MM.1S (cell line): ENCODE results near the gene FBXO42.

ENCODE experiments used
- DNase-seq: peaks from one replicate; pipeline ENCODE4 v3.0.0-alpha.2; 2015
- H2AFZ ChIP-seq: fragments of 300-600 bp; sonication (generic); 2 replicates; pipeline ENCODE4 v1.6.0; 2016; ENCODE audit warnings: antibody characterized with exemption, low read length
- H3F3A ChIP-seq: fragments of 300-600 bp; sonication (generic); 2 replicates; pipeline ENCODE4 v1.6.1; 2016; ENCODE audit warnings: mild to moderate bottlenecking, antibody characterized with exemption, low read length, moderate library complexity, mixed read lengths; ENCODE audit not compliant: insufficient read depth
- H3K27ac ChIP-seq: fragments of 300-600 bp; sonication (generic); 2 replicates; pipeline ENCODE4 v1.5.1; 2016; ENCODE audit warnings: mild to moderate bottlenecking, low read length
- H3K27me3 ChIP-seq: fragments of 300-600 bp; sonication (generic); replicated peaks from 2 replicates; pipeline ENCODE4 v1.6.0; 2016; ENCODE audit warnings: low read length; ENCODE audit not compliant: insufficient read depth
- H3K36me3 ChIP-seq: fragments of 300-600 bp; sonication (generic); replicated peaks from 2 replicates; pipeline ENCODE4 v1.6.1; 2016; ENCODE audit warnings: mild to moderate bottlenecking, low read length, mixed read lengths; ENCODE audit not compliant: insufficient read depth
- H3K4me1 ChIP-seq: fragments of 300-600 bp; sonication (generic); 2 replicates; pipeline ENCODE4 v1.6.1; 2016; ENCODE audit warnings: low read length, mixed read lengths
- H3K4me2 ChIP-seq: fragments of 300-600 bp; sonication (generic); 2 replicates; pipeline ENCODE4 v1.6.0; 2016; ENCODE audit warnings: low read depth, low read length
- H3K4me3 ChIP-seq: fragments of 300-600 bp; sonication (generic); 2 replicates; pipeline ENCODE4 v1.5.1; 2016; ENCODE audit warnings: low read length, mixed read lengths
- H3K79me2 ChIP-seq: fragments of 300-600 bp; sonication (generic); 2 replicates; pipeline ENCODE4 v1.6.1; 2016; ENCODE audit warnings: mixed run types, low read length, mixed read lengths
- H3K9ac ChIP-seq: fragments of 300-600 bp; sonication (generic); 2 replicates; pipeline ENCODE4 v1.6.1; 2016; ENCODE audit warnings: low read length, mixed read lengths
- H3K9me2 ChIP-seq: fragments of 300-600 bp; sonication (generic); replicated peaks from 2 replicates; pipeline ENCODE4 v1.6.1; 2016; ENCODE audit warnings: mild to moderate bottlenecking, low read length, mixed read lengths; ENCODE audit not compliant: insufficient read depth
- H3K9me3 ChIP-seq: fragments of 300-600 bp; sonication (generic); replicated peaks from 2 replicates; pipeline ENCODE4 v1.6.1; 2016; ENCODE audit warnings: mild to moderate bottlenecking, low read length, mixed read lengths; ENCODE audit not compliant: insufficient read depth
- H4K20me1 ChIP-seq: fragments of 300-600 bp; sonication (generic); 2 replicates; pipeline ENCODE4 v1.6.1; 2016; ENCODE audit warnings: mild to moderate bottlenecking, low read length, moderate library complexity, mixed read lengths; ENCODE audit not compliant: insufficient read depth
- EZH2 ChIP-seq: fragments of 300-600 bp; sonication (generic); optimal IDR thresholded peaks from 2 replicates; pipeline ENCODE3; 2017; ENCODE audit warnings: low read depth, mild to moderate bottlenecking, antibody characterized with exemption, low read length, mixed read lengths
- EZH2phosphoT487 ChIP-seq: fragments of 300-600 bp; sonication (generic); IDR thresholded peaks from 2 replicates; pipeline ENCODE4 v1.6.1; 2018; ENCODE audit warnings: antibody characterized with exemption, low read length
- TF ChIP-seq, protein P1 (sequence below): fragments of 300-600 bp; sonication (generic); IDR thresholded peaks from 2 replicates; pipeline ENCODE4 v1.5.1; 2016; ENCODE audit warnings: antibody characterized with exemption, low read length, mixed read lengths

FBXO42 gene

DNA sequence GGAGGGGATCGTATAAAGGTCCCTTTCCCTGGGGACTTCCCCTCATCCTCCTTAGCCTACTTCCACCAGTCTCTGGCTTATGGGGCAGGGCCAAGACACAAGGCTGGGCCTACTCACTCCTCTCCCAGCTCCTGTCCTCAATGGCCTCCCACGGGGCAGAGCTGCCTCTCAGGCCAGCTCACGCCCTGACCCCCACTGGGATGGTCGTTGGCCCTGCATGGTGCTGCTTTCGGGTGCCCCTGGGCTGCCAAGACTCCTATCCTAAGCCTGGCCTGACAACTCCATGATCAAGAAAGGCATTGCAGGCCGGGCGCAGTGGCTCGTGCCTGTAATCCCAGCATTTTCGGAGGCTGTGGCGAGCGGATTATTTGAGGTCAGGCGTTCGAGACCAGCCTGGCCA is 121.5 kb downstream of the FBXO42 start:
- Histone ChIP-seq H3K9ac (no peak overlapping the region), H3K4me2 (no peak overlapping the region), H3K9me2 (no peaks in the 10 kb centered on the region), H2AFZ (no peak overlapping the region), H3K4me3 (no peak overlapping the region), H3K27ac (no peak overlapping the region), H3K4me1 (no peaks in the 10 kb centered on the region), H3K27me3 (no peaks in the 10 kb centered on the region), H3K36me3 (no peaks in the 10 kb centered on the region), H3F3A (no peaks in the 10 kb centered on the region), H3K9me3 (no peaks in the 10 kb centered on the region), H4K20me1 (no peaks in the 10 kb centered on the region), H3K79me2 (no peaks in the 10 kb centered on the region)
- no peak for DNase-seq
- TF ChIP-seq EZH2: no peak
- TF ChIP-seq EZH2phosphoT487: no peak
- TF ChIP-seq, protein P1, sequence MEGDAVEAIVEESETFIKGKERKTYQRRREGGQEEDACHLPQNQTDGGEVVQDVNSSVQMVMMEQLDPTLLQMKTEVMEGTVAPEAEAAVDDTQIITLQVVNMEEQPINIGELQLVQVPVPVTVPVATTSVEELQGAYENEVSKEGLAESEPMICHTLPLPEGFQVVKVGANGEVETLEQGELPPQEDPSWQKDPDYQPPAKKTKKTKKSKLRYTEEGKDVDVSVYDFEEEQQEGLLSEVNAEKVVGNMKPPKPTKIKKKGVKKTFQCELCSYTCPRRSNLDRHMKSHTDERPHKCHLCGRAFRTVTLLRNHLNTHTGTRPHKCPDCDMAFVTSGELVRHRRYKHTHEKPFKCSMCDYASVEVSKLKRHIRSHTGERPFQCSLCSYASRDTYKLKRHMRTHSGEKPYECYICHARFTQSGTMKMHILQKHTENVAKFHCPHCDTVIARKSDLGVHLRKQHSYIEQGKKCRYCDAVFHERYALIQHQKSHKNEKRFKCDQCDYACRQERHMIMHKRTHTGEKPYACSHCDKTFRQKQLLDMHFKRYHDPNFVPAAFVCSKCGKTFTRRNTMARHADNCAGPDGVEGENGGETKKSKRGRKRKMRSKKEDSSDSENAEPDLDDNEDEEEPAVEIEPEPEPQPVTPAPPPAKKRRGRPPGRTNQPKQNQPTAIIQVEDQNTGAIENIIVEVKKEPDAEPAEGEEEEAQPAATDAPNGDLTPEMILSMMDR: no peak

DNA sequence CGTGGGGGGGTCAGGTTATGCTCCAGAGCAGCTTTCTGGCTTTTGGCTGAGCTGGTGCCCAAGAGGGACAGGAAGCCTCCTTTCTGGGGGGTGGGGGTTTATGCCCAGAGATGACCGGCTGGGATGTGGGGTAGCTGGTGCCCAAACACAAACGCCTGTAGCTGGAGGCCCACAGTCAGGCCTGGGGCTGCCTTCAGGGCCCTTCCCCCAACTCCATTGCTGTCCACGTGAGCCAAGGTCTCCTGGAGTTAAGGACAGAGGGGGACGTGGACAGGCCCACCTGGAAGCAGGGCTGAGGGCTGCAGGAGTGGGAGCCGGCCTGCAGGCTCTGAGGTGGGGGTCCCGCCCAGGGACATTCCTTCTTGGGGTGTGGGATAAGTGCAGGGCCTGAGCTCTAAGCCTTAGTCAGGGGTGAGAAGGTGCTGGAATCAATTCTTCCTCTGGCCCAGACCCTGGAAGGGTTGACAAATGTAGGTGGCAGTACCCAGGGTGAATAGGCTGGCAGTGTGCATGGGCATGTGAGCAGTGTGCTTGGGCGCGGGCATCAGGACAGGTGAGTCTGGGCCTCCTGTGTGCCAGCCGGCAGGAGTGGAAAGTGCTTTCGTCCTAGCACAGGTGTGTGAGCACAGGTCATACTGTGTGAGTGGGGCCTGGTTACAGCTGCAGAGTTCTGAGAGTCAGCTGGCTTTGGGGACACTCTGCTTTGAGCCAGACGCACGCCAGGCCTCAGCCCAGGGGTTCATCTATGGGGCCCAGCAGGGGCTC is 122.1 kb downstream of the FBXO42 start:
- Histone ChIP-seq H3K4me2 (no peak overlapping the region), H3K4me1 (no peaks in the 10 kb centered on the region), H3K27ac (no peak overlapping the region), H3K27me3 (no peaks in the 10 kb centered on the region), H3K4me3 (no peak overlapping the region), H3F3A (no peaks in the 10 kb centered on the region), H4K20me1 (no peaks in the 10 kb centered on the region), H2AFZ (no peak overlapping the region), H3K9ac (no peak overlapping the region), H3K36me3 (no peaks in the 10 kb centered on the region), H3K9me2 (no peaks in the 10 kb centered on the region), H3K79me2 (no peaks in the 10 kb centered on the region), H3K9me3 (no peaks in the 10 kb centered on the region)
- no peak for TF ChIP-seq EZH2phosphoT487
- TF ChIP-seq EZH2: no peak
- TF ChIP-seq, protein P1: no peak
- DNase-seq: no peak

DNA sequence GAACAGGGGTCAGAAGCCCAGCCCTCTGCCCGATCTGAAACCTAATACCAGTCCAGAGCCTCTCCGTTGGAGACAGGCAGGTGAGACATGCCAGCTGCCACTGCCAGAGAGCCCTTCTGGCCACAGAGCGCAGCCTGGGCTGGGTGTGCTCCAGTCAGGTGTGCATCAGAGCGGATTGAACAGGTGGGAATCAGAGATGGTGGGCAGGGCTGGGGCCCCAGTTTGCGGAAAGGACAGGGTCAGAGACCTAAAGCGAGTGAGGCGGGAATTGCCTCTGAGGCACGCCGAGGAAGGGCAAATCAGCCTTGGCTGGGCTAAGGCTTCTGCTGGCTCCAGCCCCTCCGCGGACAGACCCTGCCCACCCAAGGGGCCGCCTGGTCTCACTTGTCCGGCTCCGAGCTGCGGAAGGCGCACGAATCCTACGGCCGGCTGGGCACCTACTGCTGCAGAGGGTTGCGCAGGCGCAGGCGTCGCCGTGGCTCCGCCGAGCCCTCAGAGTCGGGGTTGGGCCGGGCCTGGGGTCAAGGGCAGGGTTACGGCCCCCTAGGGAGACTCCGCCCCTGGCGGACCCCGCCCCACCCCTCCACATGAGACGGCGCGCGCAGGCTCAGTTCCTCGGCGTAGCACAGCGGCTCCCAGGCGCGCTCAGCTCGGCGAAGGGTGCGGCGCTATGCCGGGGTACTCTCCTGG is 125.6 kb downstream of the FBXO42 start:
- H3K4me3 ChIP-seq: no peak overlapping the region
- no peaks in the 10 kb centered on the region for H3K79me2 ChIP-seq
- H3K9me2 ChIP-seq: no peaks in the 10 kb centered on the region
- H3K27me3 ChIP-seq: no peaks in the 10 kb centered on the region
- H3K4me2 ChIP-seq: no peak overlapping the region
- no peak overlapping the region for H2AFZ ChIP-seq
- no peaks in the 10 kb centered on the region for H3K9me3 ChIP-seq
- TF ChIP-seq EZH2phosphoT487 (no peak), EZH2 (no peak)
- TF ChIP-seq, protein P1: no peak
- no peak for DNase-seq
- H3F3A ChIP-seq: no peaks in the 10 kb centered on the region
- no peaks in the 10 kb centered on the region for H4K20me1 ChIP-seq
- H3K27ac ChIP-seq: no peak overlapping the region
- no peak overlapping the region for H3K9ac ChIP-seq
- no peaks in the 10 kb centered on the region for H3K4me1 ChIP-seq
- H3K36me3 ChIP-seq: no peaks in the 10 kb centered on the region
